HT1080 (cell line): ENCODE data around the gene FRYL. TPM values are rescaled to one million over a fixed set of nuclear protein-coding genes. Genes with fewer than 3 reads are reported as not detected.

ENCODE experiments used
- DNase-seq: peaks from one replicate; pipeline ENCODE4 v3.0.0-alpha.2; 2015; ENCODE audit warnings: low read depth
- total RNA-seq: library from RNA; depleted of rRNA; stranded (reverse); fragments of >200 nt; shearing (Covaris generic); gene quantifications from 2 replicates; pipeline ENCODE4 v1.2.3, GENCODE V29; 2014

The FRYL gene
- total RNA-seq, 1 experiment from 2014 or later = 37.3 TPM

GRCh38 chr4:48629458-48629857, 150.6 kb downstream of the FRYL start:
- DNase-seq = no peak

- no peak for DNase-seq
Measured at GRCh38 chr4:48623182-48623780, 156.8 kb downstream of the FRYL start.

- no peak for DNase-seq
Measured at GRCh38 chr4:48620831-48621230, 159.2 kb downstream of the FRYL start.

GRCh38 chr4:48620093-48620492, 160.0 kb downstream of the FRYL start:
- no peak for DNase-seq

- DNase-seq = no peak
Measured at GRCh38 chr4:48604527-48604926, 175.6 kb downstream of the FRYL start.

GRCh38 chr4:48604041-48604440, 176.0 kb downstream of the FRYL start:
- no peak for DNase-seq

GRCh38 chr4:48603366-48604003, 176.6 kb downstream of the FRYL start:
- no peak for DNase-seq

- no peak for DNase-seq
Measured at GRCh38 chr4:48602763-48603162, 177.3 kb downstream of the FRYL start.

- peak; percentile 68 for DNase-seq
Measured at GRCh38 chr4:48602222-48602621, 177.9 kb downstream of the FRYL start.

GRCh38 chr4:48596336-48596735, 183.7 kb downstream of the FRYL start:
- DNase-seq = no peak

GRCh38 chr4:48594180-48594579, 185.9 kb downstream of the FRYL start:
- DNase-seq = no peak

- DNase-seq = no peak
Measured at GRCh38 chr4:48591372-48591771, 188.7 kb downstream of the FRYL start.

- DNase-seq = no peak
Measured at GRCh38 chr4:48590884-48591283, 189.2 kb downstream of the FRYL start.

GRCh38 chr4:48589098-48589445, 191.0 kb downstream of the FRYL start:
- DNase-seq = no peak

- DNase-seq = no peak
Measured at GRCh38 chr4:48588230-48589097, 191.6 kb downstream of the FRYL start.

- DNase-seq = no peak
Measured at GRCh38 chr4:48585401-48585800, 194.7 kb downstream of the FRYL start.

GRCh38 chr4:48578132-48578968, 201.7 kb downstream of the FRYL start:
- peak; percentile 55 for DNase-seq

GRCh38 chr4:48575964-48576363, 204.1 kb downstream of the FRYL start:
- peak; percentile 43 for DNase-seq

GRCh38 chr4:48571471-48571870, 208.6 kb downstream of the FRYL start:
- DNase-seq = no peak

- DNase-seq = peak; percentile 47
Measured at GRCh38 chr4:48570646-48571220, 209.3 kb downstream of the FRYL start.

- no peak for DNase-seq
Measured at GRCh38 chr4:48566034-48566384, 214.1 kb downstream of the FRYL start.
